Cardiac muscle cell (in vitro differentiated cells and primary cell): ENCODE results near the gene ARHGAP10. TPM values are rescaled to one million over a fixed set of nuclear protein-coding genes. Genes with fewer than 3 reads are reported as not detected.

Source experiments
- DNase-seq, 2 donors: peaks; one replicate each; pipeline versions ENCODE4 v3.0.0 to v3.0.0-alpha.2; 2010 to 2017; ENCODE audit warnings: low read depth in 1 of 2, low spot score in 1 of 2
- H3K27ac ChIP-seq: fragments of 200-600 bp; sonication (generic); 2 replicates; pipeline ENCODE4 v1.5.1; 2016
- H3K27me3 ChIP-seq: fragments of 200-600 bp; sonication (generic); 2 replicates; pipeline ENCODE4 v1.6.0; 2016; ENCODE audit warnings: control low read depth
- H3K36me3 ChIP-seq: fragments of 200-600 bp; sonication (generic); 2 replicates; pipeline ENCODE4 v1.5.1; 2016; ENCODE audit warnings: control low read depth
- H3K4me1 ChIP-seq: fragments of 200-600 bp; sonication (generic); 2 replicates; pipeline ENCODE4 v1.8.1; 2017; ENCODE audit warnings: low read depth, mild to moderate bottlenecking, mixed run types
- H3K4me3 ChIP-seq: fragments of 200-600 bp; sonication (generic); 2 replicates; pipeline ENCODE4 v1.5.1; 2016; ENCODE audit warnings: mild to moderate bottlenecking
- H3K9me3 ChIP-seq: fragments of 200-600 bp; sonication (generic); 2 replicates; pipeline ENCODE4 v1.5.1; 2017; ENCODE audit warnings: low read depth, mild to moderate bottlenecking, control low read depth
- polyA plus RNA-seq: library from polyadenylated mRNA; unstranded; fragments of >200 nt; fragmentation: Nextera tagmentation; extraction: Ambion mirVana; gene quantifications from 2 replicates; pipeline ENCODE4 v1.2.1, GENCODE V29; 2016
- total RNA-seq: library from RNA; depleted of rRNA; stranded (reverse); fragments of >200 nt; gene quantifications from 2 replicates; pipeline ENCODE4 v1.2.3, GENCODE V29; 2016
- TF ChIP-seq, protein P1 (sequence below): IDR thresholded peaks from 2 replicates; pipeline ENCODE4 v1.5.1; 2012; ENCODE audit warnings: low read depth, mild to moderate bottlenecking, low read length

The ARHGAP10 gene
- total and polyA plus RNA-seq, 2 experiments from 2014 or later: 12.1 to 15.0 TPM

DNA sequence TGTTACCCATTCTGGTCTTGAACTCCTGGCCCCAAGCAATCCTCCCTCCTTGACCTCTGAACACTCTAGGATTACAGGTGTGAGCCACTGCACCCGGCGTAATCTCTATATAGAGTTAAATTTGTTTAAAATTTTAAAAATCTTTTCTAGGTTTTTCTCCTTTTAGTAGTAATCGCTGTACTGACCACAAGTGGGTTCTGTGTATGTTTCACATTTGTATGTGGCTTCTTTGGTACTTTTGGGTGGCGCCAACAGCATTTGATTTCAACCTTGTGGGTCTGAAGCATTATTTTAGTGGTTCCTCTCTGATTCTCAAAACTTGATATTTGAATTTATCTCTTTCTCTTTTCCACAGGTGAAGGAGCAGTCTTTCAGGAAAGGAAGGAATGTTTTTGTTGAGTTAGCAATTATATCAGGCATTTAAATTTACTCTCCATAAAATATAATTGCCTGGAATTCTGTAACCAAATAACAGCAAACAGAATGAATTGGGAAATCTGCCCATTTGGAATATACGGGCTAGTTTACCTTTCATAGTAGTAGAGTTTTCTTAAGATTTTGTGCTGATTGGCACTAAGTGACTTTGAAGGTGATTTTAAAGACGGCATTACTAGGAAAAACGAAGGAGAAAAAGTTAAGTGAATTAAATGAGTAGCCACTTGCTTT lies 29.5 kb downstream of the ARHGAP10 start:
- no peaks in the 10 kb centered on the region for H3K27me3 ChIP-seq
- H3K27ac ChIP-seq: no peak overlapping the region
- no peak overlapping the region for H3K4me3 ChIP-seq
- no peak for DNase-seq
- no peaks in the 10 kb centered on the region for H3K4me1 ChIP-seq
- TF ChIP-seq, protein P1, sequence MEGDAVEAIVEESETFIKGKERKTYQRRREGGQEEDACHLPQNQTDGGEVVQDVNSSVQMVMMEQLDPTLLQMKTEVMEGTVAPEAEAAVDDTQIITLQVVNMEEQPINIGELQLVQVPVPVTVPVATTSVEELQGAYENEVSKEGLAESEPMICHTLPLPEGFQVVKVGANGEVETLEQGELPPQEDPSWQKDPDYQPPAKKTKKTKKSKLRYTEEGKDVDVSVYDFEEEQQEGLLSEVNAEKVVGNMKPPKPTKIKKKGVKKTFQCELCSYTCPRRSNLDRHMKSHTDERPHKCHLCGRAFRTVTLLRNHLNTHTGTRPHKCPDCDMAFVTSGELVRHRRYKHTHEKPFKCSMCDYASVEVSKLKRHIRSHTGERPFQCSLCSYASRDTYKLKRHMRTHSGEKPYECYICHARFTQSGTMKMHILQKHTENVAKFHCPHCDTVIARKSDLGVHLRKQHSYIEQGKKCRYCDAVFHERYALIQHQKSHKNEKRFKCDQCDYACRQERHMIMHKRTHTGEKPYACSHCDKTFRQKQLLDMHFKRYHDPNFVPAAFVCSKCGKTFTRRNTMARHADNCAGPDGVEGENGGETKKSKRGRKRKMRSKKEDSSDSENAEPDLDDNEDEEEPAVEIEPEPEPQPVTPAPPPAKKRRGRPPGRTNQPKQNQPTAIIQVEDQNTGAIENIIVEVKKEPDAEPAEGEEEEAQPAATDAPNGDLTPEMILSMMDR: no peak
- no peaks in the 10 kb centered on the region for H3K36me3 ChIP-seq
- no peaks in the 10 kb centered on the region for H3K9me3 ChIP-seq

GRCh38 chr4:147764337-147764736 lies 32.4 kb downstream of the ARHGAP10 start:
- H3K4me1 ChIP-seq: no peaks in the 10 kb centered on the region
- H3K27me3 ChIP-seq: no peaks in the 10 kb centered on the region
- no peaks in the 10 kb centered on the region for H3K9me3 ChIP-seq
- no peak for DNase-seq
- H3K36me3 ChIP-seq: no peaks in the 10 kb centered on the region
- no peak overlapping the region for H3K27ac ChIP-seq
- TF ChIP-seq, protein P1: no peak
- H3K4me3 ChIP-seq: no peak overlapping the region

DNA sequence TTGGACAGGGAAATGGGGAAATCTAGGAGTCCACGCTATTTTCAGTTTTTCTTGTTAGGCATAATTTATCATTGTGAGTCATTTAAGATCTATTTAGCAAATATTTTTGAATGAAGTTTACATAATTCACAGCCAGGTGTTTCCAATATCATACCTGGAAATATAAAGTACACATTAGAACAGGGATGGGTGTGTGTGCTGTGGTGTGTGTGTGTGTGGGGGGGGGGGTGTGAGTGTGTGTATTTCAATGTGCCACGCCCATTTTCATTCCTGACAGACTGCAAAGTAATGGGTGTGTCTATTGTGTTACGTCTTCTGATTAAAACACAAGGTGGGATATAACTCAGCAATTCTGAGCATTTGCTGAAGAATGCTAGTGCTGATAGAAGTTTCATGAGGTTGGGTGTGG lies 33.2 kb downstream of the ARHGAP10 start:
- H3K9me3 ChIP-seq: no peaks in the 10 kb centered on the region

GRCh38 chr4:147768113-147768512 lies 36.2 kb downstream of the ARHGAP10 start:
- Histone ChIP-seq H3K36me3 (no peaks in the 10 kb centered on the region), H3K4me1 (peaks cover 15% of the 10 kb centered on the region), H3K27me3 (no peaks in the 10 kb centered on the region), H3K4me3 (no peak overlapping the region), H3K27ac (no peak overlapping the region), H3K9me3 (no peaks in the 10 kb centered on the region)
- DNase-seq: peak in 1 of 2 donors; percentile 94
- TF ChIP-seq, protein P1: no peak

More for the DNA sequence above, 33.2 kb downstream of the ARHGAP10 start:
- H3K4me3 ChIP-seq: no peak overlapping the region
- H3K4me1 ChIP-seq: no peaks in the 10 kb centered on the region
- no peak for DNase-seq
- H3K36me3 ChIP-seq: no peaks in the 10 kb centered on the region
- no peak overlapping the region for H3K27ac ChIP-seq
- H3K27me3 ChIP-seq: no peaks in the 10 kb centered on the region
- TF ChIP-seq, protein P1: no peak

- TF ChIP-seq, protein P1: no peak
- no peaks in the 10 kb centered on the region for H3K36me3 ChIP-seq
- no peak overlapping the region for H3K27ac ChIP-seq
- no peaks in the 10 kb centered on the region for H3K27me3 ChIP-seq
- no peak overlapping the region for H3K4me3 ChIP-seq
- H3K9me3 ChIP-seq: no peaks in the 10 kb centered on the region
- H3K4me1 ChIP-seq: peaks cover 17% of the 10 kb centered on the region
- DNase-seq: no peak
Measured at GRCh38 chr4:147769386-147769785, 37.5 kb downstream of the ARHGAP10 start.
